Measurements from ENCODE around the gene STIM1. TPM values are rescaled to one million over a fixed set of nuclear protein-coding genes. Genes with fewer than 3 reads are reported as not detected.
"Not testable (repeated sequence)": the region's sequence is repeated elsewhere in the genome, so short reads cannot be mapped to it uniquely, and the experiment has no call there.

Gene STIM1
- total and polyA plus RNA-seq, 10 of the 15 experiments (the other 5 are each of a cell fraction or from before 2014, with no cell fraction given) = 8.6 to 57.7 (median 29.3) TPM

DNA sequence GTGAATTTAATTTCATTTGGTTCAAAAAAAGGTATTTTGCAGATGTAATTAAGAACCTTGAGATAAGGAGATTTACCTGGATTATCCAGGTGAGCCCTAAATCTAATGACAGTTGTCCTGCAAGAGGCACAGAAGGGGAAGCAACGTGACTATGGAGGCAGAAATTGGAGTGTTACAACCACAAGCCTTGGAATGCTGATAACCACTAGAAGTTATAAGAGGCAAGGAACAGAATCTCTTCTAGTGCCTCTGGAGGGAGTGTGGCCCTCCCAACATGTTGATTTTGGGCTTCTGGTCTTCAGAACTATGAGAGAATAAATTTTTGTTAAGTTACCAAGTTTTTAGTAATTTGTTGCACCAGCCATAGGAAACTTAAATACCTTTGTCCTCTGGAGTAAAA lies 271.9 kb downstream of the STIM1 start:
- 100% methylated on average over 1 of the region's 1 CpG for WGBS (ENCODE audit: insufficient coverage, insufficient replicate concordance, low lambda C conversion rate, missing lambda C conversion rate)
- no peaks in the 10 kb centered on the region for H3K27me3 ChIP-seq (replicated peaks in 1 of 2; ENCODE audit: control insufficient read depth in 2 of 2, insufficient read depth in 2 of 2, low read length in 1 of 2)
- intact Hi-C loops (cut with micrococcal nuclease; ENCODE audit: unreplicated experiment) = no loop called here
- in situ Hi-C loops (cut with MboI) = no loop called here
- ChIA-PET CTCF (no interaction called here), POLR2A (no interaction called here), SMC1A (ENCODE audit: uncharacterized antibody, unreplicated experiment) (no interaction called here), RAD21 (ENCODE audit: unreplicated experiment) (no interaction called here)
- TF ChIP-seq SREBF1 (IDR thresholded peaks at IDR 0.05; ENCODE audit: low read length) = no peak
- TF ChIP-seq SPI1 (IDR thresholded peaks at IDR 0.05; ENCODE audit: borderline replicate concordance, insufficient read depth, low read depth, low read length) = no peak
- TF ChIP-seq HDGF (IDR thresholded peaks at IDR 0.05) = no peak
- TF ChIP-seq FOXK2 (IDR thresholded peaks at IDR 0.05) = no peak
- no peak for TF ChIP-seq DPF2 (IDR thresholded peaks at IDR 0.05)
- no peak for TF ChIP-seq POLR2AphosphoS5 (IDR thresholded peaks at IDR 0.05; ENCODE audit: low read length)
- TF ChIP-seq PML (IDR thresholded peaks at IDR 0.05; ENCODE audit: low read length) = no peak
- no peaks in the 10 kb centered on the region for H3K4me1 ChIP-seq (ENCODE audit: control insufficient read depth, insufficient read depth, low read length)
- no peaks in the 10 kb centered on the region for H4K20me1 ChIP-seq (ENCODE audit: control insufficient read depth, insufficient read depth)
- no peak overlapping the region for H3K4me3 ChIP-seq
- ATAC-seq (no peak), DNase-seq (ENCODE audit: low read depth, low spot score) (no peak), FAIRE-seq (no peak)
- H3K9me3 ChIP-seq (replicated peaks; ENCODE audit: control insufficient read depth, insufficient read depth, low read length) = no peaks in the 10 kb centered on the region
- H3K9ac ChIP-seq (ENCODE audit: control insufficient read depth, insufficient read depth, low read length) = no peak overlapping the region
- BruUV-seq (replicated peaks) = no TSS peak
- H3K79me2 ChIP-seq (ENCODE audit: control insufficient read depth, insufficient read depth, low read length) = no peaks in the 10 kb centered on the region
- H3K36me3 ChIP-seq (ENCODE audit: control insufficient read depth in 2 of 2, insufficient read depth in 2 of 2, low read length in 1 of 2) = peaks cover 1 to 30% of the 10 kb centered on the region in 2 experiments
- no peak overlapping the region for H3K4me2 ChIP-seq (ENCODE audit: control insufficient read depth, insufficient read depth)
- H3K27ac ChIP-seq (ENCODE audit: control insufficient read depth, insufficient read depth) = no peak overlapping the region
- H2AFZ ChIP-seq (ENCODE audit: control insufficient read depth, low read depth, low read length) = no peak overlapping the region

DNA sequence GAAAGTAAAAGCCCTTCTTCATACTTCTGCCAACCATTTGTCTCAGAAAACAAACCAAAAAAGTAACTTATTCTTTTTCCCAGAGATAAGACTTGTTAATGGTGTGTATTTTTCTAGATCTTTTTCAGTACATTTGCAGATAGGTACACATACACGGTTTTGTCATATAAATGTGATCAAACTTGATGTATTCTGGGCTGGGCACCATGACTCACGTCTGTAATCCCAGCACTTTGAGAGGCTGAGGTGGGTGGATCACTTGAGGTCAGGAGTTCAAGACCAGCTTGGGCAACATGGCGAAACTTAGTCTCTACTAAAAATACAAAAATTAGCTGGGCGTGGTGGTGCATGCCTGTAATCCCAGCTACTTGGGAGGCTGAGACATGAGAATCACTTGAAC lies 274.8 kb downstream of the STIM1 start:
- ATAC-seq; H4K20me1 ChIP-seq (ENCODE audit: control insufficient read depth, insufficient read depth); RAD21 ChIA-PET (ENCODE audit: unreplicated experiment); H3K27ac ChIP-seq (ENCODE audit: control insufficient read depth, insufficient read depth); POLR2A ChIA-PET; H3K4me2 ChIP-seq (ENCODE audit: control insufficient read depth, insufficient read depth); in situ Hi-C loops (cut with MboI); BruUV-seq (replicated peaks); H3K27me3 ChIP-seq (replicated peaks in 1 of 2; ENCODE audit: control insufficient read depth in 2 of 2, insufficient read depth in 2 of 2, low read length in 1 of 2); H3K9me3 ChIP-seq (replicated peaks; ENCODE audit: control insufficient read depth, insufficient read depth, low read length); H3K9ac ChIP-seq (ENCODE audit: control insufficient read depth, insufficient read depth, low read length); FAIRE-seq; DNase-seq (ENCODE audit: low read depth, low spot score); intact Hi-C loops (cut with micrococcal nuclease; ENCODE audit: unreplicated experiment); H2AFZ ChIP-seq (ENCODE audit: control insufficient read depth, low read depth, low read length); H3K79me2 ChIP-seq (ENCODE audit: control insufficient read depth, insufficient read depth, low read length); SMC1A ChIA-PET (ENCODE audit: uncharacterized antibody, unreplicated experiment); H3K4me1 ChIP-seq (ENCODE audit: control insufficient read depth, insufficient read depth, low read length); H3K4me3 ChIP-seq: not testable (repeated sequence)
- WGBS (ENCODE audit: insufficient coverage, insufficient replicate concordance, low lambda C conversion rate, missing lambda C conversion rate) = 95% methylated on average over 4 of the region's 4 CpGs
- CTCF ChIA-PET = interaction anchor here (1.5 kb wide), 1 partner anchor 19 kb away, joined by 3 read pairs; no protein-coding TSS in a partner anchor
- H3K36me3 ChIP-seq (ENCODE audit: control insufficient read depth in 2 of 2, insufficient read depth in 2 of 2, low read length in 1 of 2) = peaks cover 0 to 35% of the 10 kb centered on the region in 2 experiments

Measured in GM12878 (cell line).